PC-9 (cell line): ENCODE measurements around the gene MYPN. TPM values are rescaled to one million over a fixed set of nuclear protein-coding genes. Genes with fewer than 3 reads are reported as not detected.
"Not testable (repeated sequence)": the region's sequence is repeated elsewhere in the genome, so short reads cannot be mapped to it uniquely, and the experiment has no call there.

ENCODE experiments used
- BruUV-seq: library from RNA; stranded (reverse); fragments of 400-500 nt; replicated peaks from 2 replicates; lab custom pipeline; 2021; lab: Mats Ljungman, UMichigan
- CTCF ChIA-PET: fragments of 300-600 bp; sonication (Branson Sonifier 250); formaldehyde crosslinking; loops from one replicate; lab custom pipeline; 2022; ENCODE audit warnings: antibody characterized with exemption; lab: Charles Lee
- POLR2A ChIA-PET: fragments of 300-600 bp; sonication (Branson Sonifier 250); formaldehyde crosslinking; loops from one replicate; lab custom pipeline; 2022; ENCODE audit warnings: antibody characterized with exemption; ENCODE audit not compliant: unreplicated experiment; lab: Charles Lee
- DNase-seq, 2 experiments: peaks; one replicate each; pipeline versions ENCODE4 v3.0.0 to v3.0.0-alpha.2; 2015 to 2022; ENCODE audit warnings: mixed read lengths in 1 of 2
- H2AFZ ChIP-seq: fragments of 200-600 bp; sonication (generic); 2 replicates; pipeline ENCODE4 v1.8.1; 2017; ENCODE audit warnings: antibody characterized with exemption
- H3F3A ChIP-seq: fragments of 200-600 bp; sonication (generic); 2 replicates; pipeline ENCODE4 v1.8.1; 2017; ENCODE audit warnings: antibody characterized with exemption, mild to moderate bottlenecking, low read depth; ENCODE audit not compliant: insufficient read depth
- H3K27ac ChIP-seq: fragments of 200-600 bp; sonication (generic); 2 replicates; pipeline ENCODE4 v1.6.1; 2016; ENCODE audit warnings: mixed run types
- H3K27me3 ChIP-seq: fragments of 200-600 bp; sonication (generic); 2 replicates; pipeline ENCODE4 v1.6.1; 2016; ENCODE audit warnings: low read depth, mixed run types; ENCODE audit not compliant: insufficient read depth
- H3K36me3 ChIP-seq: fragments of 200-600 bp; sonication (generic); 2 replicates; pipeline ENCODE4 v1.6.1; 2016; ENCODE audit warnings: low read depth, mixed run types
- H3K4me1 ChIP-seq: fragments of 200-600 bp; sonication (generic); replicated peaks from 2 replicates; pipeline ENCODE4 v1.6.1; 2016; ENCODE audit warnings: mixed run types; ENCODE audit not compliant: insufficient read depth
- H3K4me2 ChIP-seq: fragments of 200-600 bp; sonication (generic); 2 replicates; pipeline ENCODE4 v1.6.1; 2017; ENCODE audit warnings: mixed run types
- H3K4me3 ChIP-seq: fragments of 200-600 bp; sonication (generic); 2 replicates; pipeline ENCODE4 v1.6.1; 2016; ENCODE audit warnings: mixed run types
- H3K79me2 ChIP-seq: fragments of 200-600 bp; sonication (generic); 2 replicates; pipeline ENCODE4 v1.6.1; 2017; ENCODE audit warnings: low read depth, mixed run types
- H3K9me2 ChIP-seq: fragments of 200-600 bp; sonication (generic); 2 replicates; pipeline ENCODE4 v1.8.1; 2017; ENCODE audit warnings: mild to moderate bottlenecking; ENCODE audit not compliant: insufficient read depth
- H3K9me3 ChIP-seq: fragments of 200-600 bp; sonication (generic); 2 replicates; pipeline ENCODE4 v1.8.1; 2016; ENCODE audit warnings: low read depth; ENCODE audit not compliant: insufficient read depth
- H4K20me1 ChIP-seq: fragments of 200-600 bp; sonication (generic); 2 replicates; pipeline ENCODE4 v1.8.1; 2017; ENCODE audit not compliant: insufficient read depth
- CTCF ChIP-seq: fragments of 200-600 bp; sonication (generic); conservative IDR thresholded peaks from 2 replicates; pipeline ENCODE4 v1.6.1; 2017; ENCODE audit warnings: mixed run types, antibody characterized with exemption, mild to moderate bottlenecking, moderate library complexity
- EZH2 ChIP-seq: fragments of 200-600 bp; sonication (generic); IDR thresholded peaks from 2 replicates; pipeline ENCODE4 v1.8.0; 2017; ENCODE audit warnings: antibody characterized with exemption, low read depth
- intact Hi-C: fragments of 100-400 bp; cut with micrococcal nuclease; formaldehyde crosslinking; loops from one replicate; pipeline ENCODE4 v1.10.0; 2022; ENCODE audit not compliant: unreplicated experiment
- total RNA-seq: library from RNA; stranded (reverse); gene quantifications from 2 replicates; pipeline ENCODE4 v1.2.3, GENCODE V29; 2021

The MYPN gene
- total RNA-seq, 1 experiment from 2014 or later: 3.9 TPM

- no peaks in the 10 kb centered on the region for H3K79me2 ChIP-seq
- H3K9me2 ChIP-seq: no peaks in the 10 kb centered on the region; the same call in 1 of the 2 replicates
- H3K4me2 ChIP-seq: no peak overlapping the region
- intact Hi-C loops: no loop called here
- peak; percentile 36 to 40 for DNase-seq
- no peaks in the 10 kb centered on the region for H3K36me3 ChIP-seq
- peaks cover 17% of the 10 kb centered on the region for H3F3A ChIP-seq
- H3K9me3 ChIP-seq: no peaks in the 10 kb centered on the region
- no peaks in the 10 kb centered on the region for H3K27me3 ChIP-seq
- H4K20me1 ChIP-seq: no peaks in the 10 kb centered on the region
- ChIA-PET CTCF (no interaction called here), POLR2A (interaction anchor here (0.7 kb wide), 1 partner anchor 64 kb away, joined by 15 read pairs; no protein-coding TSS in a partner anchor)
- H3K4me3 ChIP-seq: no peak overlapping the region
- peaks cover 62% of the 10 kb centered on the region for H3K4me1 ChIP-seq
- H3K27ac ChIP-seq: no peak overlapping the region
- no TSS peak for BruUV-seq
- TF ChIP-seq CTCF (peak; percentile 76), EZH2 (no peak)
- no peak overlapping the region for H2AFZ ChIP-seq
These were observed 47.3 kb downstream of the MYPN start for GRCh38 chr10:68156373-68157185.

GRCh38 chr10:68157522-68157921 is 48.2 kb downstream of the MYPN start:
- H3K27me3 ChIP-seq, intact Hi-C loops, H3K9me3 ChIP-seq, H3K4me2 ChIP-seq, BruUV-seq, H3K36me3 ChIP-seq, H3K4me3 ChIP-seq, H2AFZ ChIP-seq, H3K9me2 ChIP-seq, H3K79me2 ChIP-seq, H3K27ac ChIP-seq, H4K20me1 ChIP-seq: not testable (repeated sequence)
- H3K4me1 ChIP-seq: peaks cover 52% of the 10 kb centered on the region
- POLR2A ChIA-PET: interaction anchor here (0.6 to 0.7 kb wide), 5 partner anchors 65 to 1049 kb away, joined by 3 to 24 read pairs (median 4); no protein-coding TSS in a partner anchor
- H3F3A ChIP-seq: peaks cover 17% of the 10 kb centered on the region
- CTCF ChIA-PET: interaction anchor here (0.6 to 1.3 kb wide), 3 partner anchors 21 to 369 kb away, joined by 4 to 9 read pairs (median 7); no protein-coding TSS in a partner anchor
- DNase-seq: peak in 1 of 2 experiments; percentile 4

GRCh38 chr10:68158031-68158430 is 48.7 kb downstream of the MYPN start:
- H3K4me1 ChIP-seq: peaks cover 47% of the 10 kb centered on the region
- no peaks in the 10 kb centered on the region; the same call in 1 of the 2 replicates for H3K9me2 ChIP-seq
- DNase-seq: no peak
- no peak overlapping the region for H3K4me3 ChIP-seq
- H3K36me3 ChIP-seq: no peaks in the 10 kb centered on the region
- no TSS peak for BruUV-seq
- POLR2A ChIA-PET: interaction anchor here (0.6 to 0.7 kb wide), 3 partner anchors 101 to 247 kb away, joined by 3 to 24 read pairs (median 4); no protein-coding TSS in a partner anchor
- H3F3A ChIP-seq: peaks cover 15% of the 10 kb centered on the region
- no peaks in the 10 kb centered on the region for H3K9me3 ChIP-seq
- H4K20me1 ChIP-seq: no peaks in the 10 kb centered on the region
- H3K79me2 ChIP-seq: no peaks in the 10 kb centered on the region
- no peak overlapping the region for H3K4me2 ChIP-seq
- no peaks in the 10 kb centered on the region for H3K27me3 ChIP-seq
- H2AFZ ChIP-seq: no peak overlapping the region
- H3K27ac ChIP-seq: no peak overlapping the region
- TF ChIP-seq CTCF (no peak), EZH2 (no peak)
- intact Hi-C loops: no loop called here
- CTCF ChIA-PET: interaction anchor here (0.6 to 1.3 kb wide), 4 partner anchors 21 to 369 kb away, joined by 3 to 9 read pairs (median 6); no protein-coding TSS in a partner anchor
